ENCODE results near the gene TNNT2. TPM values are rescaled to one million over a fixed set of nuclear protein-coding genes. Genes with fewer than 3 reads are reported as not detected.

The TNNT2 gene
- total and polyA plus RNA-seq, 2 of the 4 experiments (the other 2 are of a cell fraction): 0.18 to 1.2 TPM

DNA sequence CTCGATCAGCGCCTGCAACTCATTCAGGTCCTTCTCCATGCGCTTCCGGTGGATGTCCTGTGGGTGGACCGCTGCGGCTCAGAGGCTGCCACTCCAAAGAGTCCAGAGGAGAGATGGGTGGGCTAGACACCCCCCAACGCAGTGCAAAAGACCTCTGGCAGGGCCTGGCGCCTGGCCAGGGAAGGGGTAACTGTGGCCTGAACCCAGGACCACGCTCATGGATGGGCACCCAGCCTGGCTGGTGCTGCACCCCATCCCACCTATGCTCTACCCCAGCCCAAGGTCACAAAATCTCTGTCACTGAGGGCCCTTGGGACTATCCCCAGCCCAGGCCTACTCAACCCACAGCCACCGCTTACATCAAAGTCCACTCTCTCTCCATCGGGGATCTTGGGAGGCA is 12.2 kb downstream of the TNNT2 start:
- H3K27me3 ChIP-seq (ENCODE audit: control insufficient read depth, insufficient read depth, low read length): peaks cover 73% of the 10 kb centered on the region
- no peak overlapping the region for H4K8ac ChIP-seq (ENCODE audit: low read depth in 2 of 2, low read length in 2 of 2)
- H3K18ac ChIP-seq (ENCODE audit: low read depth, low read length): no peak overlapping the region
- H3K27ac ChIP-seq (ENCODE audit: insufficient read depth, low read length): no peak overlapping the region
- intact Hi-C loops (cut with micrococcal nuclease) (no loop called here), in situ Hi-C loops (cut with MboI; ENCODE audit: low sequenced_read_pairs) (no loop called here), dilution Hi-C loops (cut with HindIII; ENCODE audit: low sequenced_read_pairs, unreplicated experiment) (no loop called here)
- no peak overlapping the region for H2BK15ac ChIP-seq (ENCODE audit: low read depth, low read length)
- ChIA-PET POLR2A (ENCODE audit: unreplicated experiment) (no interaction called here), CTCF (interaction anchor here (0.6 kb wide), 1 partner anchor 11 kb away, joined by 3 read pairs; no protein-coding TSS in a partner anchor)
- no peak overlapping the region for H4K5ac ChIP-seq (ENCODE audit: low read depth, low read length)
- H3K14ac ChIP-seq (replicated peaks; ENCODE audit: low read depth, low read length): no peak overlapping the region
- no peak overlapping the region for H2AK5ac ChIP-seq (ENCODE audit: low read depth, low read length)
- no peak overlapping the region for H2AFZ ChIP-seq (replicated peaks; ENCODE audit: low read length, poor library complexity)
- H3K79me1 ChIP-seq (ENCODE audit: low read depth in 1 of 2, low read length in 2 of 2): no peaks in the 10 kb centered on the region
- H3K9me3 ChIP-seq (ENCODE audit: control insufficient read depth, insufficient read depth, low read length): no peaks in the 10 kb centered on the region
- DNase-seq (no peak), ATAC-seq (ENCODE audit: low read depth) (no peak)
- H3K4me3 ChIP-seq (ENCODE audit: insufficient read depth, low read depth, low read length): no peak overlapping the region
- H2BK120ac ChIP-seq (ENCODE audit: low read depth, low read length): no peak overlapping the region
- H4K91ac ChIP-seq (ENCODE audit: insufficient read depth, low read depth, low read length): no peak overlapping the region
- no peaks in the 10 kb centered on the region for H3K36me3 ChIP-seq (ENCODE audit: control insufficient read depth, insufficient read depth, low read length)
- no peaks in the 10 kb centered on the region for H3K4me1 ChIP-seq (ENCODE audit: control insufficient read depth, insufficient read depth, low read length)
- H3K56ac ChIP-seq (ENCODE audit: extremely low read depth, insufficient read depth, low read length): no peak overlapping the region
- no peak overlapping the region for H3K9ac ChIP-seq (ENCODE audit: low read depth, low read length)
- no TSS peak for BruUV-seq (replicated peaks)
- H3K4me2 ChIP-seq (ENCODE audit: low read depth, low read length): no peak overlapping the region
- no peak for TF ChIP-seq BHLHE40 (IDR thresholded peaks at IDR 0.05; ENCODE audit: low read depth, low read length)
- TF ChIP-seq RAD21 (IDR thresholded peaks at IDR 0.05; ENCODE audit: low read length): no peak
- H2BK20ac ChIP-seq (ENCODE audit: low read depth, low read length): no peak overlapping the region
- no peak overlapping the region for H2AK9ac ChIP-seq (replicated peaks; ENCODE audit: low read depth, low read length, poor library complexity)
- H4K20me1 ChIP-seq (ENCODE audit: insufficient read depth, low read length): no peaks in the 10 kb centered on the region
- H2BK5ac ChIP-seq (ENCODE audit: low read depth, low read length, poor library complexity, severe bottlenecking): no peak overlapping the region
- H3K4ac ChIP-seq (ENCODE audit: low read depth, low read length): no peak overlapping the region
- 0% methylated on average over 1 of the region's 11 CpGs; no CpG with 5 or more reads in 1 of the 2 experiments for WGBS, 2 experiments (ENCODE audit: extremely low coverage in 2 of 2, insufficient read length in 1 of 2)
- H3K23ac ChIP-seq (ENCODE audit: low read depth, low read length): no peak overlapping the region
- no peaks in the 10 kb centered on the region for H3K9me1 ChIP-seq (ENCODE audit: insufficient read depth, low read length)

Data from IMR-90 (cell line).